ENCODE measurements around the gene CELA2B.
"Not testable (repeated sequence)": the region's sequence is repeated elsewhere in the genome, so short reads cannot be mapped to it uniquely, and the experiment has no call there.

The CELA2B gene

DNA sequence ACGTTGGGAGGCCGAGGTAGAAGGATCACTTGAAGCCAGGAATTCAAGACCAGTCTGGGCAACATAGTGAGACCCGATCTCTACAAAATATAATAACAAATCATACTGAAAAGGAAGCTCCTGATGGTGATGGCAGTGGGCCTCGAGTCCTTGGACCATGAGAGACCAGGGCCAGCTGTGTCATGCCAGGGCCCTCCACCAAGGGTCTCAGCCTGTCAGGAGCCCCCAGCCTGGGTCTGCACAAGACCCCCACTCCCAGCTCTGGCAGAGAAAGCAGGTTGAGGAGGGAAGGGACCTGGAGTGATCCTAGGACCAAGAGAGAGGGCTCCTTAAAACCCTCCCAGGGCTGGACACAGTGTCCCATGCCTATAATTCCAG is 44.3 kb upstream of the CELA2B start:
- DNase-seq (ENCODE audit: low read depth): no peak
- H3K4me3 ChIP-seq (ENCODE audit: low read length): no peak overlapping the region
- TF ChIP-seq, protein P1, sequence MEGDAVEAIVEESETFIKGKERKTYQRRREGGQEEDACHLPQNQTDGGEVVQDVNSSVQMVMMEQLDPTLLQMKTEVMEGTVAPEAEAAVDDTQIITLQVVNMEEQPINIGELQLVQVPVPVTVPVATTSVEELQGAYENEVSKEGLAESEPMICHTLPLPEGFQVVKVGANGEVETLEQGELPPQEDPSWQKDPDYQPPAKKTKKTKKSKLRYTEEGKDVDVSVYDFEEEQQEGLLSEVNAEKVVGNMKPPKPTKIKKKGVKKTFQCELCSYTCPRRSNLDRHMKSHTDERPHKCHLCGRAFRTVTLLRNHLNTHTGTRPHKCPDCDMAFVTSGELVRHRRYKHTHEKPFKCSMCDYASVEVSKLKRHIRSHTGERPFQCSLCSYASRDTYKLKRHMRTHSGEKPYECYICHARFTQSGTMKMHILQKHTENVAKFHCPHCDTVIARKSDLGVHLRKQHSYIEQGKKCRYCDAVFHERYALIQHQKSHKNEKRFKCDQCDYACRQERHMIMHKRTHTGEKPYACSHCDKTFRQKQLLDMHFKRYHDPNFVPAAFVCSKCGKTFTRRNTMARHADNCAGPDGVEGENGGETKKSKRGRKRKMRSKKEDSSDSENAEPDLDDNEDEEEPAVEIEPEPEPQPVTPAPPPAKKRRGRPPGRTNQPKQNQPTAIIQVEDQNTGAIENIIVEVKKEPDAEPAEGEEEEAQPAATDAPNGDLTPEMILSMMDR (conservative IDR thresholded peaks at IDR 0.05; ENCODE audit: low read depth, low read length): no peak

DNA sequence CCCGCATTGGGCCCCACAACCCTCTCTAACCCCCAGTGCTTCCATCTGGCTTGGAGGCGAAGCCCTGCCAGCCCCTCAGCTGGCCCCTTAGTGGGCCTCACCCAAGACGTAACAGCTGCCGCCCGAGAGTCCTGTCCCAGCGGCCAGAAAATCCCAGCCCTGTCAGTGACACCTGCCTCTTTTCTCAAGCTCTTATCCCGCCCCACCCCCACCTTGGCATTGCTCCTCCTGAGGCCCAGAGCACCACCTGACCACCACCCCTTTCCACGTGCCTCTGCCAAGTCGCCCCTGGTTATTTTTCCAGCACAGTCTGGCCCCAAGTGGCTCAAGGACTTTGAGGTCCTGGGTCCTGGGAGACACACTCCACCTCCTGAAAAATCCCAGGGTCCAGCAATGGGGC is 43.6 kb upstream of the CELA2B start:
- TF ChIP-seq, protein P1 (conservative IDR thresholded peaks at IDR 0.05; ENCODE audit: low read depth, low read length): no peak
- DNase-seq (ENCODE audit: low read depth): peak; percentile 41
- H3K4me3 ChIP-seq (ENCODE audit: low read length): no peak overlapping the region

DNA sequence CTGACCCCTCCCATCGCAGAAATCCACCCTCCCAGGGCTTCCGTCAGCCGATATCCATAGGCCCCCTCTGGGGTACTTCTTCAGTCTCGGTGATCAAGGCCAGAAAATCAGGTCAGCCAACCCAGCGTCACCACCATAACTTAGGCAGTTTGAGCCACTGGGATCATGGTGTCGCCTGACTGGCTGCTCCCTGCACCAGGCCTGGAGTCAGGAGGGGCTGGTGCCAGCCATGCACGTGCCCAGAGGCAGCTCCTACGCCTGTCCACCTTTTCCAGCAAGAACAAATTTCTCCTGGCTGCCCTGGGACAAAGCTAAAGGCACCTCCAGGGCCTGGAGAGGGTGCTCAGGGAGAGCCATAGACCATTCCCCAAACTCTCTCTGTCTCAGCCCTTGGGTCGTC is 42.4 kb upstream of the CELA2B start:
- no peak for DNase-seq (ENCODE audit: low read depth)
- TF ChIP-seq, protein P1 (conservative IDR thresholded peaks at IDR 0.05; ENCODE audit: low read depth, low read length): no peak

DNA sequence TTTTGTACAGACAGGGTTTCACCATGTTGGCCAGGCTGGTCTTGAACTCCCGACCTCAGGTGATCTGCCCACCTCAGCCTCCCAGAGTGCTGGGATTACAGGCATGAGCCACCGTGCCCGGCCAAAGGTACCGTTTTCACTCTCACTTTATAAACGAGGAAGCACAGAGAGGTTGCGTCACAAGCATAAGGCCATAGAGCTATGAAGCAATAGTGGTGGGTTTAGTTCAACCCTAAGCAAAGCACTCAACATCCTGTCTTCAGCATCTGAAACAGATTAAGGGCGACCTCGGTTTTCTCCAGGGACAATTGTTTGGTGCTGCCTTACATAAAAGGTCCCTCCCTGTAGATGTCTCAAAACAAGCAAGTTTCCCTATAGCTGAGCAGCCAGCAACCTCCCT is 41.2 kb upstream of the CELA2B start:
- DNase-seq (ENCODE audit: low read depth); H3K4me3 ChIP-seq (ENCODE audit: low read length): not testable (repeated sequence)

More for the DNA sequence above, 42.4 kb upstream of the CELA2B start:
- no peak overlapping the region for H3K4me3 ChIP-seq (ENCODE audit: low read length)

DNA sequence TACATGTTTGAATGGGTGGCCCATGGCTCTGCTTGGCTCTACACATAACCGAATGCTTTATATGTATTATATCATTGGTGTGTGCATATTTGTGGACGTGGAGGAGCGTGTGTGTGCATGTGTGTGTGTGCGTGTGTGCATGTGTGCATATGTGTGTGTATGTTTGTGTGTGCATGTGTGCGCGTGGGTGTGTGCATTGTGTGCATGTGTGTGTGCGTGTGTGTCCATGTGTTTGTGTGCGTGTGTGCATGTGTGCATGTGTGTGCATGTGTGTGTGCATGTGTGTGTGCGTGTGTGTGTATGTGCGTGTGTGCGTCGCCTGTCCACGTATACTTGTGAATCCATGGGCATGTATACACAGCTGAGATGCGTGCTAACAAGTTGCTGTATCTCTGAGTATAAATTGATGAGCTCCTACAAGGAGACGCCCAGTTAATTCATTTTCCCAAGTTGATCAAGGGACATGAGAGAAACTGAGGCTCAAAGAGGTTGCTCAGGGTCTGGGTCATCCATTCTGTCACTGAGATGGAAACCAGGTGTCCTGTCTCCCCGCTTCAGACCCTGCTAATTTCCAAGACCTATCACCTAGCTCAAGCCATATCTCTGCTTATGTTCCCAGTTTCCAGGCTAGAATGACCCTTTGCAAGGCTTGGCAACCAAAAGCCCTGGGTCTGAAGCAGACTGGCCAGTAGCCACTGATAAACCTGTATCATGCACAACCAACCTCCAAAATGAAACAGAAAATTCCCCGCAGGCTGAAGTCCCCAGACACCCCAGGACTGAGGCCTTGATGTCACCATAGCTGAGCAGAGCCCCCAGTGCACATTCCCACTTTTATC is 40.4 kb upstream of the CELA2B start:
- TF ChIP-seq, protein P1 (conservative IDR thresholded peaks at IDR 0.05; ENCODE audit: low read depth, low read length): no peak
- no peak for DNase-seq (ENCODE audit: low read depth)
- no peak overlapping the region for H3K4me3 ChIP-seq (ENCODE audit: low read length)

DNA sequence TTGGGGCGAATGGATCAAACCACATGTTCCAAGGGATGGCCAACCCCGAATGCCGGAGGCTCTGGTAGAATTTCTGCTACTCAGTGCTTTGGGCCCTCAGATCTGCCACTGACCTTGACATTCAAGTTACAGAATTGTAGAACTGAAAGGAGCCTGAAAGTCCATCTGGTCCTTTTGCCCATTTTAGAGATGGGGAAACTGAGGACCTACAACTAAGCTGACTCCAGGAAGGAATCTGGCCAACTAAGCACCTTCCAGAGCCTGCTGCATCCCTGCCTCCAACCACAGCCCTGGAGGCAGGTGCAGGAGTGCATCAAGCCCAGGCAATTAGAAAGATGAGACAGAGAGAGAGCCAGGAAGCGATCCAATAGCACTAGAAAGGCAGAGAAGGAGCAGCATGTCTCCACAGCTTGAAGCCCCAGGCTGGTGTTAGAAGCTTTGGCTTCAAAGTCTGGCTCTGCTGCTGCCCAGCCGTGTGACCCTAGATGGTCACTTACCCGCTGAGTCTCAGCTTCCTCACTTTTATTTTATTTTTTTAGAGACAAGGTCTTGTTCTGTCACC is 38.9 kb upstream of the CELA2B start:
- no peak for DNase-seq (ENCODE audit: low read depth)
- TF ChIP-seq, protein P1 (conservative IDR thresholded peaks at IDR 0.05; ENCODE audit: low read depth, low read length): no peak

DNA sequence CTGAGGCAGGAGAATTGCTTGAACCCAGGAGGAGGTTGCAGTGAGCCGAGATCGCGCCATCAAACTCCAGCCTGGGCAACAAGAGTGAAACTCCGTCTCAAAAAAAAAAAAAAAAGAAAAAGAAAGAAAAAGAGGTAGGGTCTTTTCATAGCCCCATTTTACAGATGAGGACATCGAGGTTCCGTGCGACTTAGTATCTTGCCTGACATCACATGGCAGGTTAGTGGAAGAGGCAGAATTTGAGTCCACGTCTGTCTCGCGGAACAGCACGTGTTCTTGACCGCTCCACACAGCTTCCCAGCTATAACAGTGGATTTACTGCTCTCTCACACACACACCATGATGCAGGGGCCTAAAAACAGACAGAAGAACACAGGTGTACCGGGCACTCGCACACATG is 36.6 kb upstream of the CELA2B start:
- DNase-seq (ENCODE audit: low read depth): no peak
- H3K4me3 ChIP-seq (ENCODE audit: low read length): no peak overlapping the region
- TF ChIP-seq, protein P1 (conservative IDR thresholded peaks at IDR 0.05; ENCODE audit: low read depth, low read length): no peak

More for the DNA sequence above, 38.9 kb upstream of the CELA2B start:
- H3K4me3 ChIP-seq (ENCODE audit: low read length): no peak overlapping the region

Data from retinal pigment epithelial cell (primary cell).